BLaER1 treated with 17β-estradiol and CSF1 and Interleukin-3, amounts not matched to agents 10 nM and 100 nM (cell line): ENCODE results near the gene KIRREL3.

Source experiments
- H3K27ac ChIP-seq, 11 experiments: shearing (Covaris generic); formaldehyde crosslinking; 2 replicates each; pipeline ENCODE4 v1.8.1; 2022
- H3K27me3 ChIP-seq, 11 experiments: shearing (Covaris generic); formaldehyde crosslinking; 2 replicates each; pipeline ENCODE4 v1.8.1; 2022
- H3K36me3 ChIP-seq, 11 experiments: shearing (Covaris generic); formaldehyde crosslinking; 2 replicates each; pipeline ENCODE4 v1.8.1; 2022
- H3K4me1 ChIP-seq, 10 experiments: shearing (Covaris generic); formaldehyde crosslinking; 2 replicates each; pipeline ENCODE4 v1.8.1; 2022
- H3K4me2 ChIP-seq, 11 experiments: shearing (Covaris generic); formaldehyde crosslinking; 2 replicates each; pipeline ENCODE4 v1.8.1; 2022
- H3K4me3 ChIP-seq, 10 experiments: shearing (Covaris generic); formaldehyde crosslinking; 2 replicates each; pipeline ENCODE4 v1.8.1; 2022
- H3K9ac ChIP-seq, 11 experiments: shearing (Covaris generic); formaldehyde crosslinking; 2 replicates each; pipeline ENCODE4 v1.8.1; 2022
- H3K9me3 ChIP-seq, 11 experiments: shearing (Covaris generic); formaldehyde crosslinking; replicated peaks in 1 of 11; 2 replicates each; pipeline ENCODE4 v1.8.1; 2022
- H4K20me1 ChIP-seq, 11 experiments: shearing (Covaris generic); formaldehyde crosslinking; 2 replicates each; pipeline ENCODE4 v1.8.1; 2022
- Cebpa-rat ChIP-seq, 11 experiments: shearing (Covaris generic); IDR thresholded peaks; 2 replicates each; pipeline ENCODE4 v1.8.1; 2022

KIRREL3 gene

GRCh38 chr11:126680700-126681099, 319.9 kb downstream of the KIRREL3 start:
- no peak for TF ChIP-seq Cebpa-rat (IDR thresholded peaks at IDR 0.05)
- no peaks in the 10 kb centered on the region for H3K27me3 ChIP-seq
- no peak overlapping the region for H3K4me3 ChIP-seq
- H3K27ac ChIP-seq: no peak overlapping the region
- H3K4me2 ChIP-seq: no peak overlapping the region
- no peaks in the 10 kb centered on the region for H3K9me3 ChIP-seq
- no peaks in the 10 kb centered on the region for H3K4me1 ChIP-seq
- no peaks in the 10 kb centered on the region for H3K36me3 ChIP-seq
- no peaks in the 10 kb centered on the region for H4K20me1 ChIP-seq
- no peak overlapping the region for H3K9ac ChIP-seq

DNA sequence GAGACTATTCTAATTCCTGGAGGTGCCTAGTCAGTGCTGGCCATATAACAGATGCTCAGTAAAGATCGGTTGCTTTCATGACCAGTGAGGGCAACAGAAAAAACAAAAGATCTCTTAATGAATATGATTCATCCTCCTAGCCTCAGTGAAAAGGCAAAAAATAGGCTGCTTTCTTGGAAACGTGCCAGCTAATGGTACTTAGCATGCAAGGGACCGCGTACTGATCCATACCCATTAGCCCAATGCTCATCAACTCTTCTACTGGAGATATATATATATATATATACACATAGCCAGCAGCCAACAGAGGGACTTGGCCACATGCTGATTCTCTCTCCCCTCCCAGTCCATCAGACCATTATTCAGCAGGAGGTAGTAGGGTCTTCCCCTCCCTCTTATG, 320.4 kb downstream of the KIRREL3 start:
- H3K9ac ChIP-seq: no peak overlapping the region
- H3K27ac ChIP-seq: no peak overlapping the region
- no peaks in the 10 kb centered on the region for H3K4me1 ChIP-seq
- no peak overlapping the region for H3K4me2 ChIP-seq
- H4K20me1 ChIP-seq: no peaks in the 10 kb centered on the region
- H3K9me3 ChIP-seq: no peaks in the 10 kb centered on the region
- no peaks in the 10 kb centered on the region for H3K36me3 ChIP-seq
- TF ChIP-seq Cebpa-rat (IDR thresholded peaks at IDR 0.05): no peak
- H3K4me3 ChIP-seq: no peak overlapping the region
- no peaks in the 10 kb centered on the region for H3K27me3 ChIP-seq

GRCh38 chr11:126679033-126679432, 321.5 kb downstream of the KIRREL3 start:
- Histone ChIP-seq H3K4me2 (no peak overlapping the region), H3K27ac (no peak overlapping the region), H3K9me3 (no peaks in the 10 kb centered on the region), H3K4me3 (no peak overlapping the region), H3K36me3 (no peaks in the 10 kb centered on the region), H4K20me1 (no peaks in the 10 kb centered on the region), H3K4me1 (no peaks in the 10 kb centered on the region), H3K27me3 (no peaks in the 10 kb centered on the region), H3K9ac (no peak overlapping the region)
- no peak for TF ChIP-seq Cebpa-rat (IDR thresholded peaks at IDR 0.05)

DNA sequence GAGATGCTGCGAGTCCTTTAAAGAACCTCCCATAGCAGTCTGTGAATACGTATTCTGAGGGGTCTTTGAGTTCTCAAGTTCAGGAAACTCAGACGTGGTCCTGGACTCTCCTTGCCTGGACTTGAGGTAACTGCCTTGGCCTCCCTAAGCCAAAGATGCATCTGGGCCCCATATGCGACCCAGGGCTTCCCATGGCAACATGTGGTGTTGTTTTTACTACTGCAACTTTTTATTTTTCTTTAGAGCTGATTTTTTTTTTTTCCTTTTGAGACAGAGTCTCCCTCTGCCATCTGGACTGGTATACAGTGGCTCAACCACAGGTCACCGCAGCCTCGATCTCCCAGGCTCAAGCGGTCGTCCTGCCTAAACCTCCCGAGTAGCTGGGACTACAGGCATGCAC, 324.0 kb downstream of the KIRREL3 start:
- no peak for TF ChIP-seq Cebpa-rat (IDR thresholded peaks at IDR 0.05)
- Histone ChIP-seq H3K4me2 (no peak overlapping the region), H3K4me3 (no peak overlapping the region), H3K27me3 (no peaks in the 10 kb centered on the region), H3K9me3 (no peaks in the 10 kb centered on the region), H3K36me3 (no peaks in the 10 kb centered on the region), H3K27ac (no peak overlapping the region), H3K4me1 (no peaks in the 10 kb centered on the region), H4K20me1 (no peaks in the 10 kb centered on the region), H3K9ac (no peak overlapping the region)

GRCh38 chr11:126673319-126673718, 327.3 kb downstream of the KIRREL3 start:
- H3K4me1 ChIP-seq: peaks cover 0 to 7% (median 0%) of the 10 kb centered on the region in 10 experiments; a peak in 1 of 20 replicates
- H3K4me3 ChIP-seq: no peak overlapping the region
- no peak for TF ChIP-seq Cebpa-rat (IDR thresholded peaks at IDR 0.05)
- H4K20me1 ChIP-seq: no peaks in the 10 kb centered on the region
- H3K9me3 ChIP-seq: no peaks in the 10 kb centered on the region
- no peaks in the 10 kb centered on the region for H3K27me3 ChIP-seq
- H3K36me3 ChIP-seq: no peaks in the 10 kb centered on the region
- no peak overlapping the region for H3K4me2 ChIP-seq
- no peak overlapping the region for H3K9ac ChIP-seq
- H3K27ac ChIP-seq: no peak overlapping the region

DNA sequence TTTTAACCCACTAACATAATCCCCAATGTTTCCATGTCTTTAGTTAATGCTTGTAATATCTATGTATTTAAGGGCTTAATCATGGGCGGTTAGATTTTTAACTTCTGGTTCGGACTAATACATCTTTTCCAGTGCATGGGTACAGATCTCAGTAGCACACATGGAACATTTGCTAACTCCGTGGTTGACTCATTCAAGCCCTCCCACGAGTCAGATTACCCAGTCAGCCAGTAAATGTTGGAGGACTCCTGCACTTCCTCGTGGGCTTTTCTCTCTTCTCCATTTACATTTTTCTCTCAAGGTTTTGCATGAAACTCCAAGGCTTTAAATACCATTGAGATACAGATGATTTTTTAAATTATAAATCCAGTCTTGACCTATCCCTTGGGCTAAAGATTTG, 331.2 kb downstream of the KIRREL3 start:
- no peak overlapping the region; a peak in 1 of 22 replicates for H3K4me2 ChIP-seq
- no peaks in the 10 kb centered on the region for H3K27me3 ChIP-seq
- no peak overlapping the region for H3K27ac ChIP-seq
- H3K36me3 ChIP-seq: no peaks in the 10 kb centered on the region
- no peaks in the 10 kb centered on the region for H3K9me3 ChIP-seq
- no peaks in the 10 kb centered on the region for H4K20me1 ChIP-seq
- H3K9ac ChIP-seq: no peak overlapping the region
- no peak overlapping the region for H3K4me3 ChIP-seq
- no peak for TF ChIP-seq Cebpa-rat (IDR thresholded peaks at IDR 0.05)
- H3K4me1 ChIP-seq: peaks cover 0 to 7% (median 0%) of the 10 kb centered on the region in 10 experiments; a peak in 1 of 20 replicates

- Histone ChIP-seq H3K4me2 (no peak overlapping the region), H3K9me3 (no peaks in the 10 kb centered on the region), H3K36me3 (no peaks in the 10 kb centered on the region), H3K4me3 (no peak overlapping the region), H3K4me1 (peaks cover 0 to 7% (median 0%) of the 10 kb centered on the region in 10 experiments; a peak in 2 of 20 replicates), H4K20me1 (no peaks in the 10 kb centered on the region), H3K27ac (no peak overlapping the region), H3K9ac (no peak overlapping the region), H3K27me3 (no peaks in the 10 kb centered on the region)
- no peak for TF ChIP-seq Cebpa-rat (IDR thresholded peaks at IDR 0.05)
Observed at GRCh38 chr11:126664643-126665042, 335.9 kb downstream of the KIRREL3 start.

DNA sequence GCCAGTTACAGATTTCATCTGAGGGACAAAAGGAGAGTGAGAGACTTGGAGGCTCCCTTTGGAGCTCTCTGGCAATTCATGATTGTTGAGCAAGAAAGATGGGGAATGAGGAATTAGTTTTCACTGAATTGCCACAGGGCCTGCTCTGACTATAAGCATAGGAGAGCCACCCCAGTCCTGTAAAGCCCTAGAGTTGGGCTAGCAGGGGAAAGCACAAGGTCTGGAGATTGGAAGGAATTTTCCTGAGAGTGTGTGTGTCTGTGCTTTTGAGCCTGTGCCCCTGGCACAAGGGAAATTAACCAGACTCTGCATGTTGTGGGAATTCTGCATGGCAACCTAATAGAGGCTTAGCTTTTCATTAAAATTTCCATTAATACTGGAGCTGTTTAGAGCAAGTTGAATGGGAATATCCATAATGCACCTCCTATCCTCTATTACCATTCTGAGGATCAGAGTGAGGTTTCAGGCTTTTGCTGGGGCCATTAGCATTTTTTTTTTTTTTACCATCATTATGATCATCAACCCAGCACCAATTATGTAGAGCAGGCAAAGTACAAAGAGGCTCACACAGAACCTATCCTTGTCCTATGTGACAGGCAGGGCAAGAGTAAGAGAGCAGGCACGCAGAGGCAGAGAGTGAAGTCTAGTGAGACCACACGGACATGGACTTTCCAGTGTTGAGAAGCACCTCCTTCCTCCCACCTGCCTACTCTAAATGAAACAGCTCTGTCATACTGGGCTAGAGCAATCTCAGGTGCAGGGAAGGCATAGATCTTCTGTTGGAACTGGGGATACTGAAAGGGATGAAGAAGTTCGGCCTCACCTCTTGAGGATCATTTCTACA, 336.6 kb downstream of the KIRREL3 start:
- H4K20me1 ChIP-seq: no peaks in the 10 kb centered on the region
- H3K9ac ChIP-seq: no peak overlapping the region
- H3K9me3 ChIP-seq: no peaks in the 10 kb centered on the region
- no peak for TF ChIP-seq Cebpa-rat (IDR thresholded peaks at IDR 0.05)
- no peaks in the 10 kb centered on the region for H3K27me3 ChIP-seq
- peaks cover 0 to 6% (median 0%) of the 10 kb centered on the region in 10 experiments; a peak in 2 of 20 replicates for H3K4me1 ChIP-seq
- H3K27ac ChIP-seq: no peak overlapping the region
- H3K4me3 ChIP-seq: no peak overlapping the region
- no peaks in the 10 kb centered on the region for H3K36me3 ChIP-seq
- no peak overlapping the region for H3K4me2 ChIP-seq

GRCh38 chr11:126662035-126662790, 338.4 kb downstream of the KIRREL3 start:
- no peak overlapping the region for H3K27ac ChIP-seq
- no peaks in the 10 kb centered on the region for H3K27me3 ChIP-seq
- peaks cover 0 to 6% (median 0%) of the 10 kb centered on the region in 10 experiments; a peak in 1 of 20 replicates for H3K4me1 ChIP-seq
- no peaks in the 10 kb centered on the region for H3K36me3 ChIP-seq
- no peak overlapping the region for H3K9ac ChIP-seq
- no peak for TF ChIP-seq Cebpa-rat (IDR thresholded peaks at IDR 0.05)
- no peak overlapping the region for H3K4me3 ChIP-seq
- no peak overlapping the region for H3K4me2 ChIP-seq
- H3K9me3 ChIP-seq: no peaks in the 10 kb centered on the region
- H4K20me1 ChIP-seq: no peaks in the 10 kb centered on the region
